Astrocyte of the cerebellum (primary cell): Measurements from ENCODE around the gene ARMC6.

Experiments
- DNase-seq: peaks from one replicate; pipeline ENCODE4 v3.0.0-alpha.2; 2011; ENCODE audit warnings: low read depth
- H3K4me3 ChIP-seq: 2 replicates; pipeline ENCODE4 v1.5.1; 2011; ENCODE audit warnings: mild to moderate bottlenecking, low read depth, low read length, moderate library complexity
- CTCF ChIP-seq: IDR thresholded peaks from 2 replicates; pipeline ENCODE4 v1.5.1; 2012; ENCODE audit warnings: low read length, low read depth, moderate library complexity, mild to moderate bottlenecking; ENCODE audit errors: missing control alignments
- in situ Hi-C: cut with HindIII; loops from 2 replicates; pipeline ENCODE4 v1.10.0; 2017; ENCODE audit warnings: low sequenced_read_pairs

ARMC6 gene

GRCh38 chr19:19033426-19034203 is at the start of gene ARMC6, which contains the start of gene SUGP2:
Gene ARMC6, plus strand, starts transcription at chr19:19033603. Its CDS starts 607 bp downstream, at chr19:19034210.
Gene SUGP2, minus strand, starts transcription at chr19:19033517. Its CDS starts 2,446 bp downstream, at chr19:19031071.
- in situ Hi-C loops = no loop called here

GRCh38 chr19:18984251-18984650 is 49.2 kb upstream of the ARMC6 start:
- H3K4me3 ChIP-seq = no peak overlapping the region
- TF ChIP-seq CTCF = no peak
- DNase-seq = no peak
- in situ Hi-C loops = no loop called here

More at GRCh38 chr19:19033426-19034203, at the start of gene ARMC6, which contains the start of gene SUGP2:
- peak within 1 kb of the TSS; percentile 62 for H3K4me3 ChIP-seq
- peak; percentile 49 for DNase-seq
- no peak for TF ChIP-seq CTCF

- in situ Hi-C loops = no loop called here
- no peak overlapping the region for H3K4me3 ChIP-seq
- no peak for DNase-seq
- no peak for TF ChIP-seq CTCF
Observed at GRCh38 chr19:18985257-18985656, 48.1 kb upstream of the ARMC6 start.

GRCh38 chr19:18987456-18987855 is 45.9 kb upstream of the ARMC6 start:
- H3K4me3 ChIP-seq = no peak overlapping the region
- TF ChIP-seq CTCF = no peak
- in situ Hi-C loops = no loop called here

GRCh38 chr19:18989316-18989715 is 44.1 kb upstream of the ARMC6 start:
- H3K4me3 ChIP-seq = no peak overlapping the region
- in situ Hi-C loops = no loop called here
- DNase-seq = no peak
- TF ChIP-seq CTCF = no peak

More at GRCh38 chr19:18987456-18987855, 45.9 kb upstream of the ARMC6 start:
- DNase-seq = no peak

- no peak for TF ChIP-seq CTCF
Observed at GRCh38 chr19:18990128-18990708, 43.2 kb upstream of the ARMC6 start.

More at GRCh38 chr19:18990128-18990708, 43.2 kb upstream of the ARMC6 start:
- DNase-seq = no peak
- in situ Hi-C loops = loop anchor here (5.0 kb wide), 1 partner anchor 33 kb away; no protein-coding TSS in a partner anchor
- no peak overlapping the region for H3K4me3 ChIP-seq
